SIG-M5 treated with dmso at 0.1 percent for 504 hours (cell line): ENCODE data around the gene PIGU.
"Not testable (repeated sequence)": the region's sequence is repeated elsewhere in the genome, so short reads cannot be mapped to it uniquely, and the experiment has no call there.

ENCODE experiments used
- DNase-seq: peaks from one replicate; lab custom pipeline; 2025; ENCODE audit not compliant: unreplicated experiment; lab: John Stamatoyannopoulos, UW

PIGU gene

DNA sequence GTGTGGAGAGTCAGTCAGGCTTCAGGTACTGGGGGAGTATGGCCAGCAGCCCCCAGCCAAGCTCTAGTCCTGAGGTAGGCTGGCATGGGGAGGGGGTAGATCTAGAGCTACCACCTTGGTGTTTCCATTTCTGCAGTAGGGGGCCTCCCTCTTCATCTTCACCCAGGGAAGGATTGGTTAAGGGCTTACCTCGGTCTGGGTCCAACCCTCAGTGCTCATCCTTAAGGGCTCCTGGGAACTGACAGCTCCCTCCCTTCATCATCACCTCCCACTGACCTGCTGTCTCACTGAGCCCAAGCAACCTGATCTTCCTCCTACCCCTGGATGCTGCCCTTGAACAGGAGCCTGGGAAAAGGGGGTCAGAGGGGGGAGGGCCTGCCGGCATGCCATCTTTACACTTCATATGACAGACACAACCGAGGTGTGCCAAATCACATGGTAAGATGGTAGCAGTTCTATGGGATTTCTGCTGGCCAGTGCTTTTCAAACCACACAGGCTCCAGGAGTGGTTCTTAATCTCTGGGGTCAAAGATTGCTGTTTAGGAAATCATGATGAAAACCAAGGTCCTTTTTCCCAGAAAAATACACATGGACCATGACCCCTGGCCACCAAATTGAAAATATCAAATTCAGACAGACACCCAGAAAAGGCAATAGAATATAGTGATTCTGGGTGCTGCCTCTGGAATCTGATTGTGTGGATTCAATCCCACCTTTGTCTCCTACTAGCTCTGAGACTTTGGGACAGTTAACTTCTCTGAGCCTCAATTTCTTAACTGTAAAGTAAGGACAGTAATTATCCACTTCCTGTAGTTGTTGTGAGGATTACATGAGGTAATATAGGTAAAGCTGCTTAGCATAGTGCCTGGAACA, 30.3 kb upstream of the PIGU start:
- DNase-seq = no peak

DNA sequence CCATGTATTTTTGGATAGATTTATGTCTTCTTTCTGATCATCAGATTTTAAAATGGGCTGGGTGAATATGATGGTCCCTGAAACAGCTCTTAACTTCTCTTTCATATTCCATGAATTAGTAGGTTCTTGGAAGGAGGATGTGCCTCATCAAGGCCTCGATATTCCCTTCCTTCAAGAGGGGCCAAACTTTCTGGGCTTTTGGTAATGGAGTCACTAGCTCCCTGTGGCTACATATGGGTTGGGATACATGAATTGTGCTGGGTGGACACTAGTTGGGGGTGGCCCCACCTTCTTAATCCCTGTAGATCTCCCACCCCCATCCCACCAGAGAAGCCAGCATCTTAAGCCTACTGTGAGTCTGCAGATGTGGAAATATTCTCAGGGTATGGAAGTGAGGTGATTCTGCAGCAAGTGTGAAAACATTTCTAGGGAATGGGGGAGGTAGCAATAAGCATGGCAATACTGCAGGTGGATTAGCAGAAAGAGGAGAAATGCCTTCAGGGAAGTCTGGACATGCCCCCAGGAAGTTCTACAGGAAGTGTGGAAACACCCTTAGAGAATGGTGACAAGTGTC, 29.5 kb upstream of the PIGU start:
- no peak for DNase-seq

DNA sequence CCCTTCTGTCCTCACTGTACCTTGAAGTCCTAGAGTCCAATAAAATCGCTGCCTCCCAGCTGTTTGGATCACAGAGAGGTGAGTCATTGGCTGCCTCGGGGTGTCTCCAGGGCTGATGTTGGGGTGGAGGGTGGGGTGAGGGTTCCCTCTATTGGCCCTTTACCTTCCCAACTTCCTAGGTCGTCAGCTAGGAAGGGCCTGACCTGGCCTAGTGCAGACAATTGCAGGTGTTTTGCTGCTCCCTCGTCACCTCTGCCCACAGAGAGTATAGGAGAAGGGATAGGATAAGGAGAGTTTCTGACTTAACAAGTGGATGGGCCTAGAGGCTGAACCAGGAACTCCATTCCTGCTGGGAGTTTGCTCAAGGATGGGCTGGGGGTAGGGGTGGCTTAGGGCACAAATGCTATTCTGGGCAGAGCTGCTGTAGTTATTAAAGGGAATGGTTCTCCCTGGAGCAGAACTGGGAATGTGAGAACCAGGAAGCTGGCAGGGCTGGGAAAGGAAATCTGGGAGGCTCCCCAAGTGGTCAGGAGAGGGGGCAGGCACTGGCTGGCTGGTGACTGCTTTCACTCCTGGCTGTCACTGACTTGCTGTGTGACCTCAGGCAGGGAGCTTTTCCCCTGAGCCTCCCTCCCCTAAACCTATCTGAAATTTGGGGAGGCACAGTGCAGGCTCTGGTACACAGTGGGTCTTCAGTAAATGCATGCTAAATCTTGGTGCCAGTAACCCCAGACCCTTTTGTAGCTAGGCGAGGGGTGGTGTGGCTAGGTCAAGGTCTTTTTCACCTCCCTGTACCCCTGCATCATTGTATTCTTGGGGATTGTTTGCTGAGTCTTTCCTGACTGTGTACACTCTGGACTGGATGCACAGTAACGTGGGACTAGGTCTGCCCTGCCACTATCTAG, 28.8 kb upstream of the PIGU start:
- DNase-seq = peak; percentile 26

DNA sequence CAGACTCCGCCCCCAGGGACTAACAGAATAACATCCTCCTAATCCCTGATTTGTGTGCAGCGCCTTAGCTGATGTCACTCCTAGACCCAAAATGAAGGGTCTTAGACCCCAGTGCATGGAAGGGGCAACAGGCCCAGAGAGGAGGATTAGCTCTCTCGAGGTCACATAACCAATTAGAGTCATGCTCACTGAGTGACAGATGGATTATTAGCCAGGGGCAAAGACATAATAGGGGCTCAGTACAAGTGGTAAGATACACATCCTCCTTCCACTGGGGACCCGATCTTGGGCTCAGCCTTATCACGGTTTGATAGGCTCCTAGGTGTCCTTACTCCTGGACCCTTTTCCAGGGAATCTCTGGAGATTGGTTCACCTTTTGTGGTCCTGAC, 28.1 kb upstream of the PIGU start:
- no peak for DNase-seq

DNA sequence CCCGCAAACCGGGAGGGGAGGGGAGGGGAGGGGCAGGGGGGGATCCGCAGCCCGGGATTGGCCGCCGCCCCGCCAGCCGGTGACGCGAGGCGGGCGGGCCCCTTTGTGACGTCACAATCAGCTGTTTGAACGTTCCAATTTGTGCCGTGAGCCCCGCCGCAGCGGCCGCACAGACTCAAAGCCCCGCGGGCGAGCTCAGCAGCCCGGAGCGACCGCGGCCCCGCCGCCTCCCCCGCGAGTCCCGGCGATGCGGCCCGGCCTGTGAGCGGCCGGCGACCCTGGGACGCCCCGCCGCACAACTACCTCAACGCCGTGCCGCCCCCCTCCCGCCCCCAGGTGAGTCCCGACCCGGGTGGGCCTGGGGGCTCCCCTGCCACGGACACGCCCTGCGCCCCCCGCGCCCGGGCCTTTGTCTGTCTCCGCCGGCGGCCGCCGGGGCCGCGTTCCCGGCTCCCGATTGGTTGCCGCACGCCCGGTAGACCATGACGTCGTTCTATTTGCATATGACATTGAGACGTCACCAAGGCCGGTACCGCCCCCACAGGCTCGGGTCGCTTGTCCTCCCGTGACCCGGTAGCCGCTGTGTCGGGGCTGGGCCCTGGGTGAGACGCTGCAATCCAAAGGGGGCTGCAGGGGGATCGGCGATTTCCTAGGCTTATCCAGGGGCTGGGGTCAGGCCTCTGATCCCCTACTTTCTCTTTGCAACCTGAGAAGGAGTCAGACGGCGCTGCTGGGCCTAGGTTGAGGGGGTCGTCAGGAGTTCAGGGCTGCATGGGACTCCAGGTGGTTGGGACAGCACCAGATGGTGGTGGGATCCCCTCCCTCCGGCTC, 27.5 kb upstream of the PIGU start, which contains the start of gene TP53INP2:
Gene TP53INP2 (plus strand): TSS at position 168 of the 831 bp plus-strand sequence. CDS start 4,396 bp downstream, outside the sequence.
- peak; percentile 84 for DNase-seq

DNA sequence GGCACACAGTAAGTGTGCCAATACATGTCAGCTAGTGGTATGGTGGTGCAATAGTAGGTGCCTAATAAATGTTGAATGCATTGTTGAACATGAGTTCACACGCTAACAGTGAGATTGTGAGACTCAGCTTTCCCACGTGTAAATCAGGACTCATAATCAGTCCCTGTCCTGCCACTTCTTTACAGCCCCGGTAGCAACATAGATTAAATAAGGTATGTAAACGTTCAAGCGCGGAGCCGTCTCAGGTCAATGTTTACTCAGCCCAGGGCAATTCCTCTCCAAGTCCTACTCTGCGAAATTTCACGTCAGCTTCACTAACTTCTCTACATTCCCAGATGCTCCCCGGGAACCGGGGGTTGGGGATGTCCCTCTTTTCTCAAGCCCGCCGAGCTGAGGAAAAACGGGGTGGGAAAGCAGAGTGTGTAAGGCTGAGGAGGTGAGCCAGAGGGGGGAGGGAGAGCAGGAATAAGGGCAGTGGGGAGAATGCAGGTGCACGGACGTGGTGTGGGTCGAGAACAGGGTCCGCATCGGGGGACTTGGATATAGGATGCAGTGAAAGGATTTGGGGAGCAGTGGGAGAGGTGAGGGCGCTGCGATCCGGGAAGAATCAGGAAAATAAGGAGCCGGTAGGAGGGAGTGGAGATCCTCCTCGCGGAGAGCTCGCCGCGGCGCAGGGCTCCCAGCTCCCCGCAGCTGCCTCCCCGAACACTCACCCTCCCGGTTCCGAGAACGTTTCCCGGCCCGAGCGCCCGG, 26.7 kb upstream of the PIGU start:
- peak; percentile 43 for DNase-seq

DNA sequence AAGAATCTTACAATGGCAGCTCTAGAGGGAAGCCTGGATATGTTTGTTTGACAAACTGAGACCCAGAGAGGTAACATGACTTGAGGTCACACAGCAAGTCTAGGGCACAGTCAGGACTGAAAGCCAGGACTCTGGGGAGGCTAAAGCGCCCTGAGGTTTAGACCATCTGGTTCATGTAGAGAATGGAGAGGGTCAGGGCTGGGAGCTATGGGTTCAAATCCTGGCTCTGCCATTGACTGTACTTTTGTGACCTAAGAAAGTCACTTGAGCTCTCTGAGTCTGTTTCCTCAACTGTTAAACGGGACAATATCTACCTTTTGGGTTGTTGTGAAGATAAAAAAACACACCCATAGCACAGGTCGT, 26.1 kb upstream of the PIGU start:
- no peak for DNase-seq

DNA sequence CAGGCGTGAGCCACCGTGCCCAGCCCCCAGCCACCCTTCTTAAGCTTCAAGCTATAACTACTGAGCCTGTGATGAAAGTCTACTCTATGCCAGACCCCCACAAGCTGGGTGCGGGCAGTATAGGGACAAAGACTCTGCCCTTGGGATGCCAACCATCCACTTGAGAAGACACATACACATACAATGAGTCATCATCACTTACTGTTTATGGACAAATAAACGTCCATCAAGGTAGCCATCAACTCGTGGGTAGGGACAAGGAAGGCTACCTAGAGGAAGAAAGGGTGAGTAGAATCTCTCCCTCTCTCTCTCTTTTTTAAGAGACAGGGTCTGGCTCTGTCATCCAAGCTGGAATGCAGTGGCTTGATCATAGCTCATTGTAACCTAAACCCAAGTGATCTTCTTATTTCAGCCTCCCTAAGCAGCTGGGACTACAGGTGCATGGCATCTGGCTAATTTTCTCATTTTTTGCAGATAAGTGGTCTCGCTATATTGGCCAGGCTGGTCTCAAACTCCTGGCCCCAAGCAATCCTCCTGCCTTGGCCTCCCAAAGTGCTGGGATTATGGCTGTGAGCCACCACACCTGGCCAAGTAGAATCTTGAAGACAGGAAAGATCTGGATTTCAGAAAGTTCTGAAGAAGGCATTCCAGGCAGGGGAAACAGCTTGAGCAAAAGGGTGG, 24.7 kb upstream of the PIGU start:
- no peak for DNase-seq

DNA sequence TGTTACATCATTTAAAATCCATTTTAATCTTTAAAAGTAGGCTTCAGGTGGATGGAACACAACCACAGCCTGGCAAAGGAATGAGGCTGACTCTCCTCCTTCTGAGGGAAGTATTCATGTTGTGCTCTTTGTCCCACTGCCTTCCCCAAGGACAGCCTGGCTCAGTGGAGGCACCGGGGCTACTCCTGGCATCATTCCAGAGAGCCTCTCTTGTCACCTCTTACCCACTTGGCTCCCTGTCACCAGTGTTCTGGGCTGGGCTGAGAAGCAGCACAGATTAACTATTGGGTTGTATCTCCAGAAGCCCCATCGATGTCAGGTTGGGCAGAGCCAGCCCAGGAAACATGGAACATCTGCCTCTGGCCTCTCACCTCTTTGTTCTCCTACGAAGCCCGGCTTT, 16.5 kb upstream of the PIGU start:
- no peak for DNase-seq

DNA sequence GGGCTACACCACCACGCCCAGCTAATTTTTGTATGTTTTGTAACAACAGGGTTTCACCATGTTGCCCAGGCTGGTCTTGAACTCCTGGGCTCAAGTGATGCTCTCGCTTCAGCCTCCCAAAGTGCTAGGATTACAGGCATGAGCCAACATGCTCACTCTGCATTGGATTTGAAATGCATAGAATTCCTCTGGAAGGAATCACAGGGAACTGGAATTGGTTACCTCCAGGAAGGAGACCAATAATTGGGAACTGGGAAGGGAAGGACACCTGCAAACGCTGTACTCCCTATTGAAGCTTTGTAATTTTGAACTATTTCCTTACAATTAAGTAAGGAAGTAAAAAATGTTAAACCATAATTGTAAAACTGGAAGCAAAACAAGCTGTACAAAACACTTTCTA, 14.9 kb upstream of the PIGU start:
- DNase-seq = no peak

DNA sequence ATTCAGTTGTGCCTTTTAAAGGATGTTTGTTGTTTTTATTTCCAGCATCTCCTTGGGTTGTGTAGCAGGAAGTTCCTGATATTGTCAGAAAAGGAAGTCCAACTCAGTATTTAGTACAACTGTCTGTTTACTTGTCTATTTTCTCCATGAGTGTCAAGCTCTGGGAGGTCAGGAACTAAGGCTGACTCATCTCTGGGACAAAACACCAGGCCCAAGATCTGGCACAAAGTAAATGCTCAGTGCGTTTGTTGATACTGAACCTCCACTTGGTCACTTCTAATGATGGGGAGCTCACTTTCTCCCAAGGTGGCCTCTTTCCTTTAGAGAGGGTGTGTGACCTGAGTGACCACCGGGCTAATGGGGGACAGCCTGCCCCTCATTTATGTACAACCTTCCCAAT, 12.6 kb upstream of the PIGU start:
- no peak for DNase-seq

DNA sequence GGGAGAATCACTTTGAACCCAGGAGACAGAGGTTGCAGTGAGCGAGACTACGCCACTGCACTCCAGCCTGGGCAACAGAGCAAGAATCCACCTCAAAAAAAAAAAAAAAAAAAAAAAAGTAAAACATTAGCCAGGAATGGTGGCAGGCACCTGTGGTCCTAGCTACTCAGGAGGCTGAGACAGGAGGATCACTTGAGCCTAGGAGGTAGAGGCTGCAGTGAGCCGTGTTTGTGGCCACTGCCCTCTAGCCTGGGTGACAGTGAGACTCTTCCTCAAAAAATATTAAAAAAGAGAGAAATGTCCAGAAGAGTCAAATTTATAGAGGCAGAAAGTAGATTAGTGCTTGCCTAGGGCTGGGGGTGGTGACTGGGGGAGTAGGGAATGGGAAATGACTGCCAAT, 6.8 kb upstream of the PIGU start:
- DNase-seq = no peak

DNA sequence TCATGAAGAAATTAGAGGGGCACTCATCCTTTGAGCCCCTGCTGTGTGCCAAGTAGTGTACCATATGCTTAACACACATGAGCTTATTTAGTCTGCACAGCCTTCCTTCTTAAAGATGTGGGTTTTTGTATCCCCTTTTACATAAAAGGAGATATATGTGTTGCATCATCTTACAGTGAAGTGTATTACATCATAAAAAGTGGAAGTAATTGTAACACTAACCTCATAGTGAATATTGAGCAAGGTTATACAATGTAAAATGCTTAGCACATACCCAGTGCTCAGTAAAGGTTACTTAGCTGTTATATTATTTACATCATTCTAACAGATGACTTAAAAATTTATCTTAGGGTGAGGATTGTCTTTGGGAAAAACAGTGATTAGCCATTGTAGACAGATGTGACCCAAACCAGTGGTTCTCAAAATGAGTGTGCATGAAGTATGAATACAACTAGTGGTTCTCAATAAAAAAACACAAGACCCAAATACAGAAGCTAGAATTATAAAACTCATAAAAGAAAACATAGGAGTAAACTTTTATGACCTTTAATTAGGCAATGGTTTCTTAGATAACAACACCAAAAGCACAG, 3.8 kb upstream of the PIGU start:
- peak; percentile 94 for DNase-seq

DNA sequence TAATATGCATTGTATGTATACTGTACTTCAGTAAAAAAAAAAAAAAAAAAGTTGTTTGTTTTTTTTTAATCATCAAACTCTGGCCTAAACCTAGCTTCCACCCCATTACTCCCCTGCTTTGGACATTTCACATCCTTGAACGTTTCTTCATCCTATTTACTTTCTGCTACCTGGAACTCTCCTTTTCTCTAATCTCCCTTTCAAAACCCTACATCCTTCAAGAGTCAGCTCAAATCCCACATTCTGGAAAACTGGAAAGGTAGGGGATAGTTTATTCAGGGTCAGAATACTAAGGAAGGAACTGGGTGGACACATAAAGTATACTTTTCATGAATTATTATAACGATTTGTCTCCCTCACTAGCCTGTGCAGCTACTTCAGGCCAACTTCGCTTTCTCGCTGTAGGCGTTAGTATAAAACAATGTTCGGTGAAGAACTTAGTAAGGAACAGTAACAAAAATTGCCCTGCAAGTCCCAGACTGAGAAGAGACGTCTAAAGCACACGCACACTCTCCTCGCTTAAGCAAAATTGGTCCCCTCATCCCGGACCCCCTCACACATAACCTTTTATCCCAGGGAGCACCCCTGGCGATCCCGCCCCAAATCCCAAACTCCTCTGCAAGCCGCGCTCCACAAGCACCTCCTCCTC, 775 bp downstream of the PIGU start:
- peak; percentile 53 for DNase-seq

DNA sequence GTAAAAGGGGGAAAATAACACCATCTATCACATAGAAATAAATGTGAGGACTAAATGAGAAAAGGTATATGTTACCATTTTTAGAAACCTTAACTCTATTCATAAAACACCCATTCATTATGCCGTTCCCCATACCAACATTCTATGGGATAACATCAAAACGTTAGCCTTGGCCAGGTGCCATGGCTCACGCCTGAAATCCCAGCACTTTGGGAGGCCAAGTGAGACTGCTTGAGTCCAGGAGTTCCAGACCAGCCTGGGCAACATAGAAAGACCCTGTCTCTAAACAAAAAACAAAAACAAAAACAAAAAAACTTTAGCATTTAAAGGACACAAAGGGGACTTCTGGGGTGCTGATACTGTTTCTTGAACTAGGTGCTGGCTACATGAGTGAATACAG, 1.3 kb downstream of the PIGU start:
- no peak for DNase-seq

DNA sequence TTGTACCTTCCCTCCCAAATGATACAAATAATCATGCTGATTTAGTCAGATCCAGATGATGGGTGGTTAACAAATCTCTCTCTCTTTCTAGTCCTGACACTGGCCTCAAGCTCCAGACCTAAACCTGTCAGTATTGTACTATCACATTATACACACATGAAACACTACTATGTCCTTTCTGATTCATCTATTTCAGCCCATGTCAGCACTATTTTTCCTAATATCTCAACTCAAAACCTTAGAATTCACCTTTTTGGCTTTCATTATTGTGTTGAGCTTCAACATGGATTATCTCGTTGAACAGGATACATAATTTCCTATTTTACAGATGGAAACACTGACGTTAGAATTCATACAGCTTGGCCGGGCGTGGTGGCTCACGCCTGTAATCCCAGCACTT, 3.5 kb downstream of the PIGU start:
- no peak for DNase-seq

DNA sequence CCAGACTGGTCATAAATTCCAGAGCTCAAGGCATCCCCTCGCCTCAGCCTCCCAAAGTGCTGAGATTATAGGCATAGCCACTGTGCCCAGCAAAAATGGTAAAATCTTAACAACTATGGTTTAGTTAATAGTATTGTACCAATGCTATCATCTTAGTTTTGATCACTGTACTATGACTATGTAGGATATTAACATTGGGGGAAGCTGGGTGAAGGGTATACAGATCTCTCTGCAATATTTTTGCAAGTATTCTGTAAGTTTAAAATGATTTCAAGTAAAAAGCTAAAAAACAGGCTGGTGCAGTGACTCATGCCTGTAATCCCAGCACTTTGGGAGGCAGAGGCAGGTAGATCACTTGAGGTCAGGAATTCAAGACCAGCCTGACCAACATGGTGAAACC, 7.8 kb downstream of the PIGU start:
- DNase-seq = no peak

DNA sequence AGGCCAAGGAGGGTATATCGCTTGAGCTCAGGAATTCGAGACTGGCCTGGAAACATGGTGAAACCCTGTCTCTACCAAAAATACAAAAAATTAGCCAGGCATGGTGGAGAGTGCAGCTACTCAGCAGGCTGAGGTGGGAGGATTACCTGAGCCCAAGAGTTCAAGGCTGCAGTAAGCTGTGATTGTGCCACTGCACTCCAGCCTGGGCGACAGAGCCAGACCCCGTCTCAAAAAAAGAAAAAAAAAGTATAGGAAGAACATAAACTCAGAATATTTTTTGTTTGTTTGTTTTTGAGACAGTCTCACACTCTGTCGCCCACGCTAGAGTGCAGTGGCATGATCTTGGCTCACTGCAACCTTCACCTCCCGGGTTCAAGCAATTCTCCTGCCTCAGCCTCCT, 12.1 kb downstream of the PIGU start:
- not testable (repeated sequence) for DNase-seq
